Measurements from ENCODE around the gene SYNDIG1. TPM values are rescaled to one million over a fixed set of nuclear protein-coding genes. Genes with fewer than 3 reads are reported as not detected.

SYNDIG1 gene
- total and polyA plus RNA-seq, 9 of the 15 experiments (the other 6 are each of a cell fraction or from before 2014, with no cell fraction given), result not detected

DNA sequence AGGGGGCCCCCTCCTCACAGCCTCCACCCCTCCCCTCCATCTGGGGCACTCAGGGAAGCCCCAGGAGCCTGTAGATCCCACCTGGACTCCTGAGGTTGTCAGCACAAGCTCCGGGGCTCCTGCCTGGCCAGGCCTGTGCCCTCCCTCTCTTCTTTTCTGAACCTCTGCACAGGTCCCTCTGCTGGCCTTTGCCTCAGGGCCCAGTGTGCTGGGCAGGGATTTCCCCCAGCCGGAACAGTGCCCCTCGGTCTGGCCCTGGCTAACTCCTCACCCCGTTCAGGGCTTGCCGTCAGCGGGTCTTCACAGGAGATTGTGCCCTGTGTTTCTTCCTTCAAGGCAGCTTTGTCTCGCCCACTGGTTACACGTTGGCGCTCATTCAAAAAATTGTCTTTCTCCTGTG, 64.9 kb downstream of the SYNDIG1 start:
- Histone ChIP-seq H3K36me3 (ENCODE audit: control insufficient read depth, insufficient read depth, low read length) (no peaks in the 10 kb centered on the region), H3K4me2 (ENCODE audit: insufficient read depth, low read length) (no peak overlapping the region), H3K79me2 (ENCODE audit: control insufficient read depth, insufficient read depth, low read length) (no peaks in the 10 kb centered on the region), H3K9me1 (ENCODE audit: control insufficient read depth, insufficient read depth, low read length) (no peaks in the 10 kb centered on the region), H3K9ac (ENCODE audit: insufficient read depth in 1 of 2, low read depth in 2 of 2, low read length in 2 of 2) (no peak overlapping the region), H3K9me3 (replicated peaks; ENCODE audit: control insufficient read depth, insufficient read depth, low read depth, low read length) (no peaks in the 10 kb centered on the region), H3K4me3 (no peak overlapping the region), H2AFZ (ENCODE audit: low read depth, low read length) (no peak overlapping the region), H4K20me1 (replicated peaks; ENCODE audit: control insufficient read depth, insufficient read depth, low read length) (no peaks in the 10 kb centered on the region), H3K4me1 (replicated peaks in 1 of 2; ENCODE audit: control insufficient read depth in 2 of 2, insufficient read depth in 2 of 2, low read length in 2 of 2) (no peaks in the 10 kb centered on the region), H3K27ac (ENCODE audit: extremely low read depth, low read depth, low read length) (no peak overlapping the region), H3K27me3 (ENCODE audit: control insufficient read depth in 2 of 2, insufficient read depth in 2 of 2, low read length in 2 of 2) (no peaks in the 10 kb centered on the region)
- BruUV-seq (replicated peaks), result no TSS peak
- ATAC-seq (no peak), FAIRE-seq (no peak), DNase-seq (ENCODE audit: extremely low read depth in 1 of 4, low spot score in 3 of 4) (no peak)
- intact Hi-C loops (cut with micrococcal nuclease), result no loop called here
- 0% methylated on average over 8 of the region's 9 CpGs for WGBS (ENCODE audit: insufficient coverage, low coverage, missing lambda C conversion rate)
- ChIA-PET CTCF (ENCODE audit: low intra/inter-chr PET ratio) (no interaction called here), POLR2A (no interaction called here)
- in situ Hi-C loops (cut with MboI), result no loop called here
- no peak for TF ChIP-seq ATF7 (IDR thresholded peaks at IDR 0.05)
- no peak for TF ChIP-seq ZNF23 (CRISPR knock-in tag; IDR thresholded peaks at IDR 0.05)
- TF ChIP-seq, protein P1, sequence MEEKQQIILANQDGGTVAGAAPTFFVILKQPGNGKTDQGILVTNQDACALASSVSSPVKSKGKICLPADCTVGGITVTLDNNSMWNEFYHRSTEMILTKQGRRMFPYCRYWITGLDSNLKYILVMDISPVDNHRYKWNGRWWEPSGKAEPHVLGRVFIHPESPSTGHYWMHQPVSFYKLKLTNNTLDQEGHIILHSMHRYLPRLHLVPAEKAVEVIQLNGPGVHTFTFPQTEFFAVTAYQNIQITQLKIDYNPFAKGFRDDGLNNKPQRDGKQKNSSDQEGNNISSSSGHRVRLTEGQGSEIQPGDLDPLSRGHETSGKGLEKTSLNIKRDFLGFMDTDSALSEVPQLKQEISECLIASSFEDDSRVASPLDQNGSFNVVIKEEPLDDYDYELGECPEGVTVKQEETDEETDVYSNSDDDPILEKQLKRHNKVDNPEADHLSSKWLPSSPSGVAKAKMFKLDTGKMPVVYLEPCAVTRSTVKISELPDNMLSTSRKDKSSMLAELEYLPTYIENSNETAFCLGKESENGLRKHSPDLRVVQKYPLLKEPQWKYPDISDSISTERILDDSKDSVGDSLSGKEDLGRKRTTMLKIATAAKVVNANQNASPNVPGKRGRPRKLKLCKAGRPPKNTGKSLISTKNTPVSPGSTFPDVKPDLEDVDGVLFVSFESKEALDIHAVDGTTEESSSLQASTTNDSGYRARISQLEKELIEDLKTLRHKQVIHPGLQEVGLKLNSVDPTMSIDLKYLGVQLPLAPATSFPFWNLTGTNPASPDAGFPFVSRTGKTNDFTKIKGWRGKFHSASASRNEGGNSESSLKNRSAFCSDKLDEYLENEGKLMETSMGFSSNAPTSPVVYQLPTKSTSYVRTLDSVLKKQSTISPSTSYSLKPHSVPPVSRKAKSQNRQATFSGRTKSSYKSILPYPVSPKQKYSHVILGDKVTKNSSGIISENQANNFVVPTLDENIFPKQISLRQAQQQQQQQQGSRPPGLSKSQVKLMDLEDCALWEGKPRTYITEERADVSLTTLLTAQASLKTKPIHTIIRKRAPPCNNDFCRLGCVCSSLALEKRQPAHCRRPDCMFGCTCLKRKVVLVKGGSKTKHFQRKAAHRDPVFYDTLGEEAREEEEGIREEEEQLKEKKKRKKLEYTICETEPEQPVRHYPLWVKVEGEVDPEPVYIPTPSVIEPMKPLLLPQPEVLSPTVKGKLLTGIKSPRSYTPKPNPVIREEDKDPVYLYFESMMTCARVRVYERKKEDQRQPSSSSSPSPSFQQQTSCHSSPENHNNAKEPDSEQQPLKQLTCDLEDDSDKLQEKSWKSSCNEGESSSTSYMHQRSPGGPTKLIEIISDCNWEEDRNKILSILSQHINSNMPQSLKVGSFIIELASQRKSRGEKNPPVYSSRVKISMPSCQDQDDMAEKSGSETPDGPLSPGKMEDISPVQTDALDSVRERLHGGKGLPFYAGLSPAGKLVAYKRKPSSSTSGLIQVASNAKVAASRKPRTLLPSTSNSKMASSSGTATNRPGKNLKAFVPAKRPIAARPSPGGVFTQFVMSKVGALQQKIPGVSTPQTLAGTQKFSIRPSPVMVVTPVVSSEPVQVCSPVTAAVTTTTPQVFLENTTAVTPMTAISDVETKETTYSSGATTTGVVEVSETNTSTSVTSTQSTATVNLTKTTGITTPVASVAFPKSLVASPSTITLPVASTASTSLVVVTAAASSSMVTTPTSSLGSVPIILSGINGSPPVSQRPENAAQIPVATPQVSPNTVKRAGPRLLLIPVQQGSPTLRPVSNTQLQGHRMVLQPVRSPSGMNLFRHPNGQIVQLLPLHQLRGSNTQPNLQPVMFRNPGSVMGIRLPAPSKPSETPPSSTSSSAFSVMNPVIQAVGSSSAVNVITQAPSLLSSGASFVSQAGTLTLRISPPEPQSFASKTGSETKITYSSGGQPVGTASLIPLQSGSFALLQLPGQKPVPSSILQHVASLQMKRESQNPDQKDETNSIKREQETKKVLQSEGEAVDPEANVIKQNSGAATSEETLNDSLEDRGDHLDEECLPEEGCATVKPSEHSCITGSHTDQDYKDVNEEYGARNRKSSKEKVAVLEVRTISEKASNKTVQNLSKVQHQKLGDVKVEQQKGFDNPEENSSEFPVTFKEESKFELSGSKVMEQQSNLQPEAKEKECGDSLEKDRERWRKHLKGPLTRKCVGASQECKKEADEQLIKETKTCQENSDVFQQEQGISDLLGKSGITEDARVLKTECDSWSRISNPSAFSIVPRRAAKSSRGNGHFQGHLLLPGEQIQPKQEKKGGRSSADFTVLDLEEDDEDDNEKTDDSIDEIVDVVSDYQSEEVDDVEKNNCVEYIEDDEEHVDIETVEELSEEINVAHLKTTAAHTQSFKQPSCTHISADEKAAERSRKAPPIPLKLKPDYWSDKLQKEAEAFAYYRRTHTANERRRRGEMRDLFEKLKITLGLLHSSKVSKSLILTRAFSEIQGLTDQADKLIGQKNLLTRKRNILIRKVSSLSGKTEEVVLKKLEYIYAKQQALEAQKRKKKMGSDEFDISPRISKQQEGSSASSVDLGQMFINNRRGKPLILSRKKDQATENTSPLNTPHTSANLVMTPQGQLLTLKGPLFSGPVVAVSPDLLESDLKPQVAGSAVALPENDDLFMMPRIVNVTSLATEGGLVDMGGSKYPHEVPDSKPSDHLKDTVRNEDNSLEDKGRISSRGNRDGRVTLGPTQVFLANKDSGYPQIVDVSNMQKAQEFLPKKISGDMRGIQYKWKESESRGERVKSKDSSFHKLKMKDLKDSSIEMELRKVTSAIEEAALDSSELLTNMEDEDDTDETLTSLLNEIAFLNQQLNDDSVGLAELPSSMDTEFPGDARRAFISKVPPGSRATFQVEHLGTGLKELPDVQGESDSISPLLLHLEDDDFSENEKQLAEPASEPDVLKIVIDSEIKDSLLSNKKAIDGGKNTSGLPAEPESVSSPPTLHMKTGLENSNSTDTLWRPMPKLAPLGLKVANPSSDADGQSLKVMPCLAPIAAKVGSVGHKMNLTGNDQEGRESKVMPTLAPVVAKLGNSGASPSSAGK (IDR thresholded peaks at IDR 0.05), result no peak
- no peak for TF ChIP-seq ZNF217 (CRISPR knock-in tag; IDR thresholded peaks at IDR 0.05)
- TF ChIP-seq CBFB (CRISPR knock-in tag; IDR thresholded peaks at IDR 0.05), result no peak
- TF ChIP-seq, protein P2, sequence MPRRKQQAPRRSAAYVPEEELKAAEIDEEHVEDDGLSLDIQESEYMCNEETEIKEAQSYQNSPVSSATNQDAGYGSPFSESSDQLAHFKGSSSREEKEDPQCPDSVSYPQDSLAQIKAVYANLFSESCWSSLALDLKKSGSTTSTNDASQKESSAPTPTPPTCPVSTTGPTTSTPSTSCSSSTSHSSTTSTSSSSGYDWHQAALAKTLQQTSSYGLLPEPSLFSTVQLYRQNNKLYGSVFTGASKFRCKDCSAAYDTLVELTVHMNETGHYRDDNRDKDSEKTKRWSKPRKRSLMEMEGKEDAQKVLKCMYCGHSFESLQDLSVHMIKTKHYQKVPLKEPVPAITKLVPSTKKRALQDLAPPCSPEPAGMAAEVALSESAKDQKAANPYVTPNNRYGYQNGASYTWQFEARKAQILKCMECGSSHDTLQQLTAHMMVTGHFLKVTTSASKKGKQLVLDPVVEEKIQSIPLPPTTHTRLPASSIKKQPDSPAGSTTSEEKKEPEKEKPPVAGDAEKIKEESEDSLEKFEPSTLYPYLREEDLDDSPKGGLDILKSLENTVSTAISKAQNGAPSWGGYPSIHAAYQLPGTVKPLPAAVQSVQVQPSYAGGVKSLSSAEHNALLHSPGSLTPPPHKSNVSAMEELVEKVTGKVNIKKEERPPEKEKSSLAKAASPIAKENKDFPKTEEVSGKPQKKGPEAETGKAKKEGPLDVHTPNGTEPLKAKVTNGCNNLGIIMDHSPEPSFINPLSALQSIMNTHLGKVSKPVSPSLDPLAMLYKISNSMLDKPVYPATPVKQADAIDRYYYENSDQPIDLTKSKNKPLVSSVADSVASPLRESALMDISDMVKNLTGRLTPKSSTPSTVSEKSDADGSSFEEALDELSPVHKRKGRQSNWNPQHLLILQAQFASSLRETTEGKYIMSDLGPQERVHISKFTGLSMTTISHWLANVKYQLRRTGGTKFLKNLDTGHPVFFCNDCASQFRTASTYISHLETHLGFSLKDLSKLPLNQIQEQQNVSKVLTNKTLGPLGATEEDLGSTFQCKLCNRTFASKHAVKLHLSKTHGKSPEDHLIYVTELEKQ (CRISPR knock-in tag; IDR thresholded peaks at IDR 0.05), result no peak
- TF ChIP-seq, protein P3, sequence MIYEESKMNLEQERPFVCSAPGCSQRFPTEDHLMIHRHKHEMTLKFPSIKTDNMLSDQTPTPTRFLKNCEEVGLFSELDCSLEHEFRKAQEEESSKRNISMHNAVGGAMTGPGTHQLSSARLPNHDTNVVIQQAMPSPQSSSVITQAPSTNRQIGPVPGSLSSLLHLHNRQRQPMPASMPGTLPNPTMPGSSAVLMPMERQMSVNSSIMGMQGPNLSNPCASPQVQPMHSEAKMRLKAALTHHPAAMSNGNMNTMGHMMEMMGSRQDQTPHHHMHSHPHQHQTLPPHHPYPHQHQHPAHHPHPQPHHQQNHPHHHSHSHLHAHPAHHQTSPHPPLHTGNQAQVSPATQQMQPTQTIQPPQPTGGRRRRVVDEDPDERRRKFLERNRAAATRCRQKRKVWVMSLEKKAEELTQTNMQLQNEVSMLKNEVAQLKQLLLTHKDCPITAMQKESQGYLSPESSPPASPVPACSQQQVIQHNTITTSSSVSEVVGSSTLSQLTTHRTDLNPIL (CRISPR knock-in tag; IDR thresholded peaks at IDR 0.05), result no peak
